GM19372 (cell line): ENCODE data around the gene NUDT13.

Source experiments
- ATAC-seq: cut with Tn5 transposase; IDR thresholded peaks from one replicate; pipeline ENCODE4 v1.9.1; 2021; ENCODE audit warnings: mild to moderate bottlenecking, low read depth, moderate library complexity; ENCODE audit not compliant: unreplicated experiment

Gene NUDT13

DNA sequence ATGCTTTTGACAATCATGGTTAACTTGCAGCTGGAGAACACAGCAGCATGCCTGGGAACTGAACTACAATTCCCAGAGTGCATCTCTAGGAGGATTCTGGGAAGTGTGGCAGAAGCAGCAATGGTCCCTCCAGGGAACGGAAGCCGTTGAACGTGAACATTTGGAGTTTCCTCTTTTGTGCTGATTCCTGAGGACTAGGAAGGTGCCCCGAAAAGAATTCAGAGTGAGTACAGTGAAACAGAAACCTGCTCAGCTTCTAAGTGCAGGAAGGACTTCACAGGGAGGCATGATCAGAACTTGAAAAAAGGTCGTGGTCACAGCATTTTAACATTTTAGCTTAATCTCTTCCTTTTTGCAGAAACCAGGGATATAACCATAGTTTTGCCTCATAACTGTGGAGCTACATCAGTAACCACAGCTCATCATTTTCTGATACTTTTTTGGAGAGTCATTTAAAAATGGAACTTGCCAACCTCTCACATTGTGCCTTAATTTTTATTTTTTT lies at the start of gene NUDT13:
TSS of gene NUDT13 (plus strand) at position 111 of the 505 bp plus-strand sequence. CDS start 3,911 bp downstream, outside the sequence.
- no peak for ATAC-seq

- ATAC-seq: no peak
Measured at GRCh38 chr10:73060738-73061635, 49.3 kb upstream of the NUDT13 start.

GRCh38 chr10:73061743-73062142 lies 48.5 kb upstream of the NUDT13 start:
- no peak for ATAC-seq

GRCh38 chr10:73065441-73065840 lies 44.8 kb upstream of the NUDT13 start:
- ATAC-seq: no peak

- no peak for ATAC-seq
Measured at GRCh38 chr10:73073627-73074026, 36.6 kb upstream of the NUDT13 start.

DNA sequence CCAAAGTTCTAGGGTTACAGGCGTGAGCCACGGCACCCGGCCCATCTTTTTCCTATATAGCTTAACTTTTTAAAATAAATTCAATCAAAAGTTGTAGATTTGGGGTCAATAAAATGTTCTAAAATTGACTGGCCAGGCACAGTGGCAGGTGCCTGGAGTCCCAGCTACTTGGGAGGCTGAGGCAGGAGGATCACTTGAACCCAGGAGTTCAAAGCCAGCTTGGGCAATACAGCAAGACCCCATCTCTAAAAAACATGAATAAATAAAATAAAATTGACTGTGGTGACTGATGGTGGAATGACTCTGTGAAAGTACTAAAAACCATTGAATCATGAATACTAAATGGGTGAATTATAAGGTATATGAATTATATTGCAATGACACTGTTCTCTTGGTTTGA lies 34.4 kb upstream of the NUDT13 start:
- no peak for ATAC-seq

DNA sequence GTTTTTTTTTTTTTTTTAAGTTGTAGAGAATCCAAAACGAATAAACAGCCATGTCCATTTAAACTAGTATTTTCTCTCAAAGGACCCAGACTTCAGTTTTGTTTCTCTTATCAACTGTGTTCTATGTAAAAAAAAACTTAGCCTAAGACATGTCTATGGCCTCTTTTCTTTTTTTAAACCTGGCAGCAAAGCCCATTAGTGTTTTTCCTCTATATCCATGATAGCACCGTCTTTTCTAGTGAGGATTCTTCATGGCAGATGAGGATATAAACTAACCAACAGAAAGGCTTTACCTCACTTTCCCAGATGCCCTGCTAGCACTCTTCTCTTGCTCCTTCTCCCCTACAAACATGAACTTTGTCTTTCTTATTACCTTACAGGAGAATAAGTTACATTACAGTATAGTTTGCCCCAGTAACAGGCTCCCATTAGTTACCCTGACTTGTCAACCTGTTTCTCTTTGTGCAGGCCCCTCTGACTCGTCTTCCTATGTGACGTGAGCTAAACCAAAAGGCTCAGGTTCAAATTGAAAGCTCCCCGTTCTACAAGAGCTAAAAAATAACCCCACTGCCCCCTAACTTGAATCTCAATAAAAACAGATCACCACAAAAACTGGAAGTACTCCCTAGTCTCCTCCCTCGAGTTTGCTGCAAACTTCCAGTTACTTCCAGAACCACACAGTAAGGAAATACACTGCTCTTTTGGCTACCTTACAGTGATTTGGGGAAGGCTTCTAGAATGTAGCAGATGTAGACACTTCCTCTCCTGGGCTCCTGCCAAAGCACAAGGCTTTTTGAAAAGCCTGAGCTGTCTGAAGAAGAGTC lies 33.7 kb upstream of the NUDT13 start:
- ATAC-seq: no peak

DNA sequence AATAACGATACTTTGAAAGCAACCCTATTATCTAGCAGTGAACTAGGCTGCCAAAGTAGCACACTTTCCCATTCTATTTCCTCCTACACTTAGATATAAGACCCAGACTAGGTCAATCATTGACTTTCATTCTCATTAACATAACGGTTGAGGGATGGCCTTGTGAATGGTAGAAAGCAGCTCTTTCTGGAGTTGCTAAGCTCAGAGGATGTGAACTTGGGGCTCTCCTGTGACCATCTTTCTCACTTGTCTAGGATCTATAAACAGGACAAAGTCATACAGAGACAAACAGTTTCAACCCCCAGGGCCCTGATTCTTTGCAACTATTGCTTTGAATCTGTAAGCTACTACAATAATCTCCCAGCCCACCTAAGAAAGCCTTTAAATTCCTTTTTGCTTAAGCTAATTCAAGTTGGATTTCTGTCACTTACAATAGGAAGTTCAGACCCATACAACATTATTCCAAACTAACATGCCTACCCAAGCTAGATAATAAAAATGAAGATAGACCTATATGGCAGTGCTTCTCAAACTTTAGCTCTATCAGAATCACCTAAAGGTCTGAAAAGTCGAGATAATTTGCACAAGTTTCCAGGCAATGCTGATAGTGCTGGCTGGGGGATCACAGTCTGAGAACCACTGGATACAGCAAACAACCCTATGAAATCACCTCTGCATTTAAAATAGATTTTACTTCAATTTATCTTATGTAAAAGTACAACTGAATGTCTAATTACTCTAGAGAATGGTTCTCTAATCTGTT lies 30.3 kb upstream of the NUDT13 start:
- peak; percentile 83 for ATAC-seq

DNA sequence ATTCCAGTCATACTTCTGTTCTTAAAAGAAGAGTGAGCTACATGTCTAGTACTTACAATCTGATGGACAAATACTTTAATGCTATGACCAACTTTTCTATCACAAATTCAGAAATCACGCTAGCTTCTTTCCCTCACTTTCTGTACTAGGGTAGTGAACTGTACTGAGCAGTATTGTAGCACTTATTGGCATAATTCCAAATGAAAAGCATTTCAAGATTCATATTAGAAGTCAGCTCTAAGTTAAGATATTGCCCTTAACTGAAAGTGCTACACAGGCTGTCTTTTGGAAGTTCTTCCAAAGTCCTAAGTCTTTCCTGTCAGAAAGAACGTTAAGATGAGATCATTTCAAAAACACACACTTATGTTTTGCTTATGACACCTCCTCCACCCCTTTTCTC lies 27.0 kb upstream of the NUDT13 start:
- no peak for ATAC-seq

- no peak for ATAC-seq
Measured at GRCh38 chr10:73084209-73084608, 26.0 kb upstream of the NUDT13 start.

- ATAC-seq: no peak
Measured at GRCh38 chr10:73086816-73087215, 23.4 kb upstream of the NUDT13 start.

- ATAC-seq: no peak
Measured at GRCh38 chr10:73088304-73088703, 22.0 kb upstream of the NUDT13 start.

- no peak for ATAC-seq
Measured at GRCh38 chr10:73092830-73093229, 17.4 kb upstream of the NUDT13 start.

DNA sequence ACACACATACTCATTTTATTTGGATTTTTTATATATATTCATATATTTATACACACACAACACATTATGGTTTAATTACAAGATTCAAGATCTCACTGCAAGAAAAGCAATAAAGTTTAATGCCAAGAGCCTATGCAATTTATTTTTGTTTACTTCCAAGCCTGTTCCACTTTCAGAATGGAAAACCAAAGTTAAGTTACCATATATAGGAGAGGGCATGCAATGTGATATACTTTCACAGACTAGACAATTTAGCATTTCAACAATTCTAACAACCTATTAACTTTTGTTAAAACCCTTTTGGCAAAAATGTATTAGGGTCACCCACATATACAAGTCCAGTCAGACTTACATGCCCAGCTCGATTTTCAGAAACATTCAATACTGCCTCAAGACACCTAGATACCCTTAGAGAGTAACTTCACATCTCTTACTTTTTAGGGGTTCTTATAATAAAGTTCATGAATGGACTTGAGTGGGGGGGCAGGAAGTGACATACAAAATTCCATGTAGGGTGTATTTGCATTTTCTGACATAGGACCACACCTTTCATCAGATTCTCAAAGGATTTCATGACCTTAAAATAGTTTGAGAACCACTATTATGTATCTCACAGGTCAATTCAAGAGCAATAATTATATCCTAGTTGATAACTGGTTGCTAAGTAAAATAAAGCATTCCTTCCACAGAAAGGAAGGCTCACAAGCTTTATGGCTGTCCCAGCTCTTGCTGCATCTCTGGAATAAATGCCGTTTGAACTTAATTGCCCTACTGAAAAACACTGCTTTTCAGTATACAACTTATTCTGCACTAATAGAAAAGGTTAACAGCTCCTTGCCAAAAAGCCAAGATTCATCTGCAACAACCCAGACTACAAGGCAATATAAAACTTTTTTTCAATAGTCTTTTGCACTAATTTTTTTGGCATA lies 16.1 kb upstream of the NUDT13 start:
- ATAC-seq: no peak

DNA sequence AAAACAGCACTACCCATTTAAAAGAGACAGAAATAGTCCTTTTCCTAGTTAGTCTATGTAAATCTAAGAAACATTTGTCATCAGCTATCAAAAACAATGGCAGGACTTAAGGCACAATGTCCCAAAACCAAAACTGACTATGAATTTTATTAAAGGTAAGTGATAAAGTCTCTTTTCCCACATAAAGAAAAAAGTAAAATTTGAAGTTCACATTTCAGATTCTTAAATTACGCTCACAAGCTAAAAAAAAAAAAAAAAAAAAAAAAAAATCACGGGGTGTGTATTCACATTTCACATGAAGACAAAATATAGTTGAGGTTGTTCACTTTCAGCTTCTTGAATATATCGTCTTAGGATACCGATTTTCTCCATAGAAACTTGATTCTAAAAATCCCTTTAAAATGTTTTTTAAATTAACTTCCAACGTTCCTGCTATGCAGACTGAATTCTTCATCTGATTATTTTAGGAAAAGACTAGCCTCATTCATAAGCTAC lies 15.2 kb upstream of the NUDT13 start:
- no peak for ATAC-seq

DNA sequence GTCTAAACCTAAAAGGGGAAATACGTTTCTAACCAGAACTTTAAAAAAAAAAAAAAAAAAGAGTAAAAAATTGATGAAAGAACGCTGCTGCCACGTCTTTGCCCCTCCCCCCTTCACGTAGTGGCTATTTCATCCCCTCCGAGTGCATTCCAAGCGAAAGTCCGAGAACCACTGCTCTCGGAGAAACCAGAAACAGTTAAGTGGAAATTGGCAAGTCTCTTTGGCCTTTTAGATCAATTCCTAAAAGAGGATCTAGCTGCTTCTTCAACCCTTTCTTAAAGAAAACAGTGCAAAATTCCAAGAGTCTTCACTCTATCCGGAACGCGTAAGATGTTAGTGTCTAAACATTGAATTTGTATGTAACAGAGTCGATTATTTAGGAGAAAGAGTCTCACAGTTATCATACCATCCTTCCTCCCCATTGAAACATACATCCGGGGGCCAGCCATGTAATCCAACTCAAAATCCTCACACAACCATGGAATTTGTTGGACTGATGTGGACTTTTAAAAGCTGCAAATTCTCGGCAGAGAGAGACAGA lies 14.7 kb upstream of the NUDT13 start:
- no peak for ATAC-seq

DNA sequence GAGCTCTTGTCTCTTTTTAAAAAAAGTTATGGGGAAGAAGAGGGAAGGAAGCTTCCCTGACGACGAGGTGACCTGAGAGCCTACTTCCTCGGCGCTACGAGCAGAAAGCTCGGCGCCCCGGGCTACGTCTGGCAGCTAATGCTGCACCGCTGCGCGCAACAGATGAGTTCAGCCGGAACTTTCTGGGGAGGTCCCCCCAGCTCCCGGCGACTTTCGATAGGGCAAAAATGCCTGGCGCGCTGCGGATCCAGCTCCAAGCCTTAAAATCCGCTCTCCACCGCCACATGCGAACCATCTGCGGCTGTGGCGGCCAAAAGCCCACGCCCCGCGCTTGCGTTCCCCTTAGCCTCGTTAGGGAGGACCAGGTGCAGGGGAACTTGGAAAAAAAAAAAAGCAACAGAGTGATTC lies 14.2 kb upstream of the NUDT13 start:
- ATAC-seq: peak; percentile 23

DNA sequence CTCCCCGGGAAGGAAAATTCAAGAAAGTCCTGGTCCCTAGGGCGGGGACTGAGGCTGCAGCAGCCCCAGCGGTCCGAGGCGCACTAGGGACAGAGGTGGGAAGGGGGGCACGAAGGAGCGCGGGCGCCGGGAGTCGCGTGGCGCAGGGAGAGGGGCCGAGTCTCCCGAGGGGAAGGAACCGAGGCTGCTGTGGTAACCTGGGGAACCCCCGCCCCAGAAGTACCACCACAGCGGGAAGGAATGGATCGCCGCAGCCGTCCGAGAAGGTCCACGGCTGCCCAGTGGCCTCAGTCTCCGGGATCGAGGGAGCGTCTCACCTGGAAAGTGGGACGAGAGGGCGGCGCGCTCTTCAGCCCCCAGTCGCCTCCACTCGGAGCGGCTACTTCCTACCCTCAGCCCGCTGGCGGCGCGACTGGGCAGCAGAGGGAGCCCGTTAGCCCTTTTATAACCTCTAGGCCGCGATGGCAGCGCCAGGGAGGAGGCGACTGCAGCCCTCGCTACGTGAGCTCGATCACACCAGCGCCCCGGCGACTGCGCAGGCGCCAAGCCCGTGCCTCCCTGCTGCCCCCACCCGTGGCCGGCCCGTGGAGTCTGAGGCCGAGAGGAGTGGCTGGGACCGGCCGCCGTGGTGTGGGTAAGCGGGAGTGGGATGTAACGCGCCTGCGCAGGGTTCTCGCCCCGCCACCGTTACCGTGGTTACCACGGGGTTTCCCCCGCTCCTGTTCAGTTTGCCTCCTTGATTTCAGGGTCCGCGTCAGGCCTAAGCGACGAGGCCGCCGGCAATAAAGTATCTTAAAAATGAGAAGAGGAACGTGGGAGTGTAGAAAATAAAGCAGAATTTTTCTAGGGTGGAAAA lies 13.6 kb upstream of the NUDT13 start, which contains the start of gene P4HA1:
TSS of gene P4HA1 (minus strand) at position 418 of the 856 bp plus-strand sequence. CDS start 21,983 bp downstream, outside the sequence.
- peak; percentile 85 for ATAC-seq
